DOHH2 (cell line): Measurements from ENCODE around the gene CMTM4.
"Not testable (repeated sequence)": the region's sequence is repeated elsewhere in the genome, so short reads cannot be mapped to it uniquely, and the experiment has no call there.

ENCODE experiments used
- EZH2phosphoT487 ChIP-seq: fragments of 200-600 bp; sonication (generic); IDR thresholded peaks from 2 replicates; pipeline ENCODE4 v1.6.1; 2017; ENCODE audit warnings: borderline replicate concordance, mild to moderate bottlenecking, antibody characterized with exemption, low read length, moderate library complexity, mixed read lengths
- TF ChIP-seq, protein P1 (sequence below): fragments of 200-600 bp; sonication (generic); IDR thresholded peaks from one replicate; pipeline ENCODE4 v1.5.1; 2014; ENCODE audit warnings: antibody characterized with exemption, mild to moderate bottlenecking, low read depth, low read length; ENCODE audit not compliant: poor library complexity, severe bottlenecking

DNA sequence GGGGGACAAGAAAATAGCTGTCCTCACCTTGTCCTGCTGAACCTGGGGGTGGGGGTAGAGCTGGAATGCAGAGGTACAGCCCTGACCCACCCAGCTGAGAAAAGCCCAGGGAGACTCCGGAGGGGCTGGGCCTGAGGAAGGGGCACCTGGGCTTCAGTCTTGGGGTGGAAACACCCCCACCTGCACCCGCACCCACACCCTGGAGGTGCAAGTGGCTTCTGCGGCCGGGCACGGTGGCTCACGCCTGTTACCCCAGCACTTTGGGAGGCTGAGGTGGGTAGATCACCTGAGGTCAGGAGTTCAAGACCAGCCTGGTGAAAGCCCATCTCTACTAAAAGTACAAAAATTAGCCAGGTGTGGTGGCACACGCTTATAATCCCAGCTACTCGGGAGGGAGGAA lies 84.6 kb downstream of the CMTM4 start:
- not testable (repeated sequence) for TF ChIP-seq EZH2phosphoT487
- TF ChIP-seq, protein P1, sequence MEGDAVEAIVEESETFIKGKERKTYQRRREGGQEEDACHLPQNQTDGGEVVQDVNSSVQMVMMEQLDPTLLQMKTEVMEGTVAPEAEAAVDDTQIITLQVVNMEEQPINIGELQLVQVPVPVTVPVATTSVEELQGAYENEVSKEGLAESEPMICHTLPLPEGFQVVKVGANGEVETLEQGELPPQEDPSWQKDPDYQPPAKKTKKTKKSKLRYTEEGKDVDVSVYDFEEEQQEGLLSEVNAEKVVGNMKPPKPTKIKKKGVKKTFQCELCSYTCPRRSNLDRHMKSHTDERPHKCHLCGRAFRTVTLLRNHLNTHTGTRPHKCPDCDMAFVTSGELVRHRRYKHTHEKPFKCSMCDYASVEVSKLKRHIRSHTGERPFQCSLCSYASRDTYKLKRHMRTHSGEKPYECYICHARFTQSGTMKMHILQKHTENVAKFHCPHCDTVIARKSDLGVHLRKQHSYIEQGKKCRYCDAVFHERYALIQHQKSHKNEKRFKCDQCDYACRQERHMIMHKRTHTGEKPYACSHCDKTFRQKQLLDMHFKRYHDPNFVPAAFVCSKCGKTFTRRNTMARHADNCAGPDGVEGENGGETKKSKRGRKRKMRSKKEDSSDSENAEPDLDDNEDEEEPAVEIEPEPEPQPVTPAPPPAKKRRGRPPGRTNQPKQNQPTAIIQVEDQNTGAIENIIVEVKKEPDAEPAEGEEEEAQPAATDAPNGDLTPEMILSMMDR = not testable (repeated sequence)
